GM23338 (cell line): ENCODE results near the gene IFT43. TPM values are rescaled to one million over a fixed set of nuclear protein-coding genes. Genes with fewer than 3 reads are reported as not detected.

Experiments used
- ATAC-seq: fragments of 200-7000 bp; cut with Tn5 transposase; 3 replicates; pipeline ENCODE4 v1.9.1; 2020
- DNase-seq: peaks from one replicate; pipeline ENCODE4 v3.0.0-alpha.2; 2015; ENCODE audit warnings: low spot score
- H2AFZ ChIP-seq: fragments of 200-600 bp; sonication (generic); 2 replicates; pipeline ENCODE4 v1.8.0; 2016; ENCODE audit warnings: antibody characterized with exemption, mild to moderate bottlenecking, moderate library complexity
- H3F3A ChIP-seq: fragments of 200-600 bp; sonication (generic); replicated peaks from 2 replicates; pipeline ENCODE4 v1.8.0; 2017; ENCODE audit warnings: antibody characterized with exemption, mixed run types, low read depth
- H3K27ac ChIP-seq: fragments of 200-600 bp; sonication (generic); 2 replicates; pipeline ENCODE4 v1.6.1; 2016; ENCODE audit warnings: low read depth
- H3K27me3 ChIP-seq: fragments of 200-600 bp; sonication (generic); 2 replicates; pipeline ENCODE4 v1.8.0; 2016; ENCODE audit warnings: mild to moderate bottlenecking, mixed run types, moderate library complexity; ENCODE audit not compliant: insufficient read depth
- H3K36me3 ChIP-seq: fragments of 200-600 bp; sonication (generic); 2 replicates; pipeline ENCODE4 v1.8.0; 2016; ENCODE audit warnings: mild to moderate bottlenecking; ENCODE audit not compliant: insufficient read depth
- H3K4me1 ChIP-seq: fragments of 200-600 bp; sonication (generic); 2 replicates; pipeline ENCODE4 v1.8.0; 2016; ENCODE audit warnings: mild to moderate bottlenecking, moderate library complexity; ENCODE audit not compliant: insufficient read depth
- H3K4me2 ChIP-seq: fragments of 200-600 bp; sonication (generic); 2 replicates; pipeline ENCODE4 v1.7.1; 2017; ENCODE audit warnings: mixed run types
- H3K4me3 ChIP-seq: fragments of 200-600 bp; sonication (generic); 2 replicates; pipeline ENCODE4 v1.6.1; 2016; ENCODE audit warnings: mixed run types
- H3K79me2 ChIP-seq: fragments of 200-600 bp; sonication (generic); replicated peaks from 2 replicates; pipeline ENCODE4 v1.8.0; 2017; ENCODE audit warnings: mild to moderate bottlenecking; ENCODE audit not compliant: insufficient read depth
- H3K9me2 ChIP-seq: fragments of 200-600 bp; sonication (generic); 2 replicates; pipeline ENCODE4 v1.8.0; 2017; ENCODE audit not compliant: insufficient read depth
- H4K20me1 ChIP-seq: fragments of 200-600 bp; sonication (generic); replicated peaks from 2 replicates; pipeline ENCODE4 v1.8.0; 2017; ENCODE audit warnings: mild to moderate bottlenecking; ENCODE audit not compliant: insufficient read depth
- H3K27ac Mint-ChIP-seq: 2 replicates; pipeline ENCODE4 v1.8.0; 2020; ENCODE audit warnings: inconsistent platforms, mild to moderate bottlenecking, moderate library complexity, mixed read lengths
- H3K27me3 Mint-ChIP-seq: 3 replicates; pipeline ENCODE4 v1.8.0; 2022; ENCODE audit warnings: low read depth, mild to moderate bottlenecking, moderate library complexity, mixed read lengths, inconsistent platforms; ENCODE audit not compliant: insufficient read depth, poor library complexity
- H3K36me3 Mint-ChIP-seq: 3 replicates; pipeline ENCODE4 v1.8.0; 2021; ENCODE audit warnings: low read depth, mild to moderate bottlenecking, inconsistent platforms, moderate library complexity, mixed read lengths
- H3K4me1 Mint-ChIP-seq: 3 replicates; pipeline ENCODE4 v1.8.0; 2020; ENCODE audit warnings: mild to moderate bottlenecking, inconsistent platforms, mixed read lengths
- H3K4me3 Mint-ChIP-seq: 3 replicates; pipeline ENCODE4 v1.8.0; 2021; ENCODE audit warnings: moderate library complexity, mild to moderate bottlenecking, inconsistent platforms, mixed read lengths
- H3K9me3 Mint-ChIP-seq: 3 replicates; pipeline ENCODE4 v1.8.0; 2020; ENCODE audit warnings: moderate library complexity, mild to moderate bottlenecking, inconsistent platforms, mixed read lengths
- CREB1 ChIP-seq: fragments of 250-450 bp; sonication (Bioruptor Pico); IDR thresholded peaks from 2 replicates; pipeline ENCODE4 v1.5.0; 2020; ENCODE audit warnings: low read depth, mild to moderate bottlenecking, moderate library complexity
- CTCF ChIP-seq, 2 experiments: fragments of 200-600 bp in 1 of 2; sonication (generic) in 1 of 2; conservative IDR thresholded peaks; 2 replicates each; pipeline versions ENCODE4 v1.5.1 to v1.6.1; 2016 to 2017; ENCODE audit warnings: antibody characterized with exemption in 2 of 2, low read depth in 2 of 2, mild to moderate bottlenecking in 2 of 2, moderate library complexity in 1 of 2
- JUNB ChIP-seq: IDR thresholded peaks from one replicate; pipeline ENCODE4 v1.6.1; 2016; ENCODE audit warnings: antibody characterized with exemption; ENCODE audit not compliant: unreplicated experiment
- NANOG ChIP-seq: IDR thresholded peaks from 2 replicates; pipeline ENCODE4 v1.6.1; 2016; ENCODE audit warnings: antibody characterized with exemption, borderline replicate concordance
- POLR2AphosphoS5 ChIP-seq: IDR thresholded peaks from 2 replicates; pipeline ENCODE4 v1.6.1; 2016; ENCODE audit warnings: antibody characterized with exemption, low read depth
- STAT1 ChIP-seq: IDR thresholded peaks from one replicate; pipeline ENCODE4 v1.6.1; 2016; ENCODE audit warnings: antibody characterized with exemption; ENCODE audit not compliant: unreplicated experiment
- ZNF114 ChIP-seq: fragments of 250-450 bp; sonication (Bioruptor Pico); IDR thresholded peaks from 2 replicates; pipeline ENCODE4 v1.5.0; 2020; ENCODE audit warnings: mild to moderate bottlenecking, moderate library complexity
- polyA plus RNA-seq: library from polyadenylated mRNA; unstranded; fragments of >200 nt; fragmentation: Nextera tagmentation; extraction: Ambion mirVana; gene quantifications from 2 replicates; pipeline ENCODE4 v1.2.1, GENCODE V29; 2016
- total RNA-seq: library from RNA; depleted of rRNA; stranded (reverse); fragments of >200 nt; shearing (Covaris generic); gene quantifications from 2 replicates; pipeline ENCODE4 v1.2.3, GENCODE V29; 2014

The IFT43 gene
- total and polyA plus RNA-seq, 2 experiments from 2014 or later, result 21.5 to 43.1 TPM

- DNase-seq (peak; percentile 88), ATAC-seq (peak; percentile 66)
- peak overlapping the region; percentile 84 for H3K4me3 Mint-ChIP-seq
- Histone ChIP-seq H3K36me3 (no peaks in the 10 kb centered on the region), H3K4me2 (peak overlapping the region; percentile 96), H3K4me1 (peaks cover 20% of the 10 kb centered on the region), H3F3A (0 out of 2 replicates have a peak, but pooled peaks cover 2% of the 10 kb centered on the region), H3K27ac (no peak overlapping the region), H3K9me2 (no peaks in the 10 kb centered on the region), H4K20me1 (no peaks in the 10 kb centered on the region; the same call in 1 of the 2 replicates), H3K79me2 (peaks cover 11% of the 10 kb centered on the region; the same call in 1 of the 2 replicates), H3K4me3 (peak overlapping the region; percentile 97), H3K27me3 (peaks cover 38% of the 10 kb centered on the region), H2AFZ (peak overlapping the region; percentile 97)
- peaks cover 34% of the 10 kb centered on the region for H3K4me1 Mint-ChIP-seq
- TF ChIP-seq CTCF (conservative IDR thresholded peaks at IDR 0.05; ENCODE audit: low read depth in 2 of 2) (peak; percentile 41 to 75), NANOG (no peak)
- H3K9me3 Mint-ChIP-seq, result no peaks in the 10 kb centered on the region; the same call in 2 of the 3 replicates
- no peak overlapping the region for H3K27ac Mint-ChIP-seq
- no peaks in the 10 kb centered on the region for H3K36me3 Mint-ChIP-seq
- peaks cover 26% of the 10 kb centered on the region for H3K27me3 Mint-ChIP-seq
These were observed 3.1 kb upstream of the IFT43 start for GRCh38 chr14:75982266-75983018.

GRCh38 chr14:75983019-75983358, 2.6 kb upstream of the IFT43 start:
- no peaks in the 10 kb centered on the region; the same call in 2 of the 3 replicates for H3K9me3 Mint-ChIP-seq
- H3K27ac ChIP-seq, result no peak overlapping the region
- H3K4me3 ChIP-seq, result peak overlapping the region; percentile 97
- no peaks in the 10 kb centered on the region; the same call in none of the 2 replicates for H4K20me1 ChIP-seq
- peak overlapping the region; percentile 97 for H2AFZ ChIP-seq
- ATAC-seq (peak; percentile 8), DNase-seq (no peak)
- no peaks in the 10 kb centered on the region for H3K9me2 ChIP-seq
- no peak overlapping the region for H3K27ac Mint-ChIP-seq
- H3K4me1 ChIP-seq, result peaks cover 15% of the 10 kb centered on the region
- H3F3A ChIP-seq, result 0 out of 2 replicates have a peak, but pooled peaks cover 2% of the 10 kb centered on the region
- peak overlapping the region; percentile 82 for H3K4me2 ChIP-seq
- TF ChIP-seq JUNB, result no peak
- no peak for TF ChIP-seq POLR2AphosphoS5
- TF ChIP-seq STAT1, result no peak
- TF ChIP-seq ZNF114 (CRISPR knock-in tag), result no peak
- no peak for TF ChIP-seq CREB1 (CRISPR knock-in tag)
- no peak for TF ChIP-seq CTCF (conservative IDR thresholded peaks at IDR 0.05; ENCODE audit: low read depth in 2 of 2)
- peaks cover 11% of the 10 kb centered on the region; the same call in 1 of the 2 replicates for H3K79me2 ChIP-seq
- H3K27me3 ChIP-seq, result peaks cover 38% of the 10 kb centered on the region
- no peaks in the 10 kb centered on the region for H3K36me3 ChIP-seq
- peaks cover 29% of the 10 kb centered on the region for H3K4me1 Mint-ChIP-seq
- H3K27me3 Mint-ChIP-seq, result peaks cover 26% of the 10 kb centered on the region
- H3K36me3 Mint-ChIP-seq, result no peaks in the 10 kb centered on the region
- peak overlapping the region; percentile 84 for H3K4me3 Mint-ChIP-seq
